Ovary (tissue), 3 donors: ENCODE data around the gene OR6Q1.

Experiments
- CTCF ChIP-seq, 3 donors: fragments of 450-650 bp in 2 of 3; fragments of 200-600 bp in 1 of 3; IDR thresholded peaks; one replicate each; pipeline versions ENCODE4 v1.5.1 to v1.8.0; 2016 to 2022; ENCODE audit warnings: antibody characterized with exemption in 3 of 3, mild to moderate bottlenecking in 1 of 3
- EP300 ChIP-seq: sonication (generic); formaldehyde crosslinking; IDR thresholded peaks from one replicate; pipeline ENCODE4 v1.6.1; 2017; ENCODE audit warnings: antibody characterized with exemption
- POLR2A ChIP-seq: fragments of 450-650 bp; IDR thresholded peaks from one replicate; pipeline ENCODE4 v1.6.1; 2017; ENCODE audit warnings: antibody characterized with exemption, mild to moderate bottlenecking, moderate library complexity
- donor health status: DM: no; HTN: no; CAD: no.

- TF ChIP-seq POLR2A = no peak
- no peak for TF ChIP-seq CTCF (IDR thresholded peaks at IDR 0.05)
- no peak for TF ChIP-seq EP300
Observed at GRCh38 chr11:58068655-58069054, 37.9 kb downstream of the OR6Q1 start.
